Glutamatergic neuron (in vitro differentiated cells): Measurements from ENCODE around the gene LRFN4. TPM values are rescaled to one million over a fixed set of nuclear protein-coding genes. Genes with fewer than 3 reads are reported as not detected.

Experiments used
- DNase-seq: peaks from one replicate; pipeline ENCODE4 v3.0.0; 2022
- H3K27ac Mint-ChIP-seq: one replicate; pipeline ENCODE4 v1.8.0; 2020; ENCODE audit warnings: mild to moderate bottlenecking, mixed read lengths, inconsistent platforms; ENCODE audit not compliant: unreplicated experiment
- H3K27me3 Mint-ChIP-seq: one replicate; pipeline ENCODE4 v1.8.0; 2020; ENCODE audit warnings: mild to moderate bottlenecking, moderate library complexity, mixed read lengths, inconsistent platforms; ENCODE audit not compliant: unreplicated experiment
- H3K36me3 Mint-ChIP-seq: one replicate; pipeline ENCODE4 v1.8.0; 2020; ENCODE audit warnings: mild to moderate bottlenecking, mixed read lengths, inconsistent platforms; ENCODE audit not compliant: unreplicated experiment
- H3K4me1 Mint-ChIP-seq: one replicate; pipeline ENCODE4 v1.8.0; 2020; ENCODE audit warnings: mild to moderate bottlenecking, low read depth, mixed read lengths, inconsistent platforms; ENCODE audit not compliant: unreplicated experiment
- H3K4me3 Mint-ChIP-seq: one replicate; pipeline ENCODE4 v1.8.0; 2020; ENCODE audit warnings: mild to moderate bottlenecking, mixed read lengths, inconsistent platforms; ENCODE audit not compliant: unreplicated experiment
- H3K9me3 Mint-ChIP-seq: one replicate; pipeline ENCODE4 v1.8.0; 2020; ENCODE audit warnings: mild to moderate bottlenecking, moderate library complexity, mixed read lengths, inconsistent platforms; ENCODE audit not compliant: unreplicated experiment
- total RNA-seq: library from RNA; stranded (reverse); fragmentation: NEBNext Ultra II Directional; extraction: Animal tissue kit (Norgen Biotek cat#: 25700); gene quantifications from one replicate; pipeline ENCODE4 v1.2.1, GENCODE V29; 2021; ENCODE audit not compliant: unreplicated experiment
- TF ChIP-seq, protein P1 (sequence below): fragments of 200-600 bp; sonication (generic); IDR thresholded peaks from one replicate; pipeline ENCODE4 v1.5.0; 2021; ENCODE audit not compliant: partially characterized antibody, unreplicated experiment

LRFN4 gene
- total RNA-seq, 1 donor from 2014 or later: 67.1 TPM

DNA sequence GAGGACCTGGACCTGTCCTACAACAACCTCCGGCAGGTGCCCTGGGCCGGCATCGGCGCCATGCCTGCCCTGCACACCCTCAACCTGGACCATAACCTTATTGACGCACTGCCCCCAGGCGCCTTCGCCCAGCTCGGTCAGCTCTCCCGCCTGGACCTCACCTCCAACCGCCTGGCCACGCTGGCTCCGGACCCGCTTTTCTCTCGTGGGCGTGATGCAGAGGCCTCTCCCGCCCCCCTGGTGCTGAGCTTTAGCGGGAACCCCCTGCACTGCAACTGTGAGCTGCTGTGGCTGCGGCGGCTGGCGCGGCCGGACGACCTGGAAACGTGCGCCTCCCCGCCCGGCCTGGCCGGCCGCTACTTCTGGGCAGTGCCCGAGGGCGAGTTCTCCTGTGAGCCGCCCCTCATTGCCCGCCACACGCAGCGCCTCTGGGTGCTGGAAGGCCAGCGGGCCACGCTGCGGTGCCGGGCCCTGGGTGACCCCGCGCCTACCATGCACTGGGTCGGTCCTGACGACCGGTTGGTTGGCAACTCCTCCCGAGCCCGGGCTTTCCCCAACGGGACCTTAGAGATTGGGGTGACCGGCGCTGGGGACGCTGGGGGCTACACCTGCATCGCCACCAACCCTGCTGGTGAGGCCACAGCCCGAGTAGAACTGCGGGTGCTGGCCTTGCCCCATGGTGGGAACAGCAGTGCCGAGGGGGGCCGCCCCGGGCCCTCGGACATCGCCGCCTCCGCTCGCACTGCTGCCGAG lies 1.5 kb downstream of the LRFN4 start:
- Mint-ChIP-seq H3K9me3 (peaks cover 15% of the 10 kb centered on the region), H3K36me3 (no peaks in the 10 kb centered on the region)
- DNase-seq: peak; percentile 17

DNA sequence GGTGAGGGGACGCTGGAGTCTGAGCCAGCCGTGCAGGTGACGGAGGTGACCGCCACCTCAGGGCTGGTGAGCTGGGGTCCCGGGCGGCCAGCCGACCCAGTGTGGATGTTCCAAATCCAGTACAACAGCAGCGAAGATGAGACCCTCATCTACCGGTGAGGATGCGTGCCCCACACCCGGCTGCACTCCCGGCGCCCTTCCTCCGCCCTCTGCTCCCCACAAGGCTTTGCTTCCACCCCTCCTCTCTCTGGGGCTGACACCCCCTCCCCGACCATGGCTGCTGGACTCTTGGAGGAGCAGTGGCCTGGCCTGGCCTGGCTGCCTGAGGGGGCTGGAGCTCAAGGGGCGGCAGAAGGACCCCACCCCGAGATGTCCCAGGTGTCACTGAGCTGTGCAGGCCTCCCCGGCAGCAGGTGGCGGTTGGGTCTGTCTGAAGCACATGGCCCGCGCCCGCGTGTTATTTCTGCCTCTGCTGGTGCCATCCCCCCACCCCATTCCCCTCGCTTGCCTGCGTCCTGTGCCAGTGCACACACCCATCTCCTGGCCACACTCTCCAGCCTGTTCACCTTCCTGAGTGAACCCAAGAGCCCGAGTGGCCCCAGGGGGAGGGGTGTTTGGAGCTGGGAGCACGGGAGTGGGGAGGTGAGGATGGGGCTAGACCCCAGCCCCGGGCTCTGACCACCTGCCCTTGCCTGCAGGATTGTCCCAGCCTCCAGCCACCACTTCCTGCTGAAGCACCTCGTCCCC lies 2.2 kb downstream of the LRFN4 start:
- peaks cover 11% of the 10 kb centered on the region for H3K27me3 Mint-ChIP-seq
- H3K27ac Mint-ChIP-seq: no peak overlapping the region
- H3K36me3 Mint-ChIP-seq: no peaks in the 10 kb centered on the region
- H3K9me3 Mint-ChIP-seq: peaks cover 12% of the 10 kb centered on the region
- DNase-seq: peak; percentile 27
- TF ChIP-seq, protein P1, sequence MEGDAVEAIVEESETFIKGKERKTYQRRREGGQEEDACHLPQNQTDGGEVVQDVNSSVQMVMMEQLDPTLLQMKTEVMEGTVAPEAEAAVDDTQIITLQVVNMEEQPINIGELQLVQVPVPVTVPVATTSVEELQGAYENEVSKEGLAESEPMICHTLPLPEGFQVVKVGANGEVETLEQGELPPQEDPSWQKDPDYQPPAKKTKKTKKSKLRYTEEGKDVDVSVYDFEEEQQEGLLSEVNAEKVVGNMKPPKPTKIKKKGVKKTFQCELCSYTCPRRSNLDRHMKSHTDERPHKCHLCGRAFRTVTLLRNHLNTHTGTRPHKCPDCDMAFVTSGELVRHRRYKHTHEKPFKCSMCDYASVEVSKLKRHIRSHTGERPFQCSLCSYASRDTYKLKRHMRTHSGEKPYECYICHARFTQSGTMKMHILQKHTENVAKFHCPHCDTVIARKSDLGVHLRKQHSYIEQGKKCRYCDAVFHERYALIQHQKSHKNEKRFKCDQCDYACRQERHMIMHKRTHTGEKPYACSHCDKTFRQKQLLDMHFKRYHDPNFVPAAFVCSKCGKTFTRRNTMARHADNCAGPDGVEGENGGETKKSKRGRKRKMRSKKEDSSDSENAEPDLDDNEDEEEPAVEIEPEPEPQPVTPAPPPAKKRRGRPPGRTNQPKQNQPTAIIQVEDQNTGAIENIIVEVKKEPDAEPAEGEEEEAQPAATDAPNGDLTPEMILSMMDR: no peak
- peaks cover 3% of the 10 kb centered on the region for H3K4me1 Mint-ChIP-seq
- H3K4me3 Mint-ChIP-seq: no peak overlapping the region

More for the DNA sequence above, 1.5 kb downstream of the LRFN4 start:
- Mint-ChIP-seq H3K27ac (no peak overlapping the region), H3K27me3 (peaks cover 15% of the 10 kb centered on the region), H3K4me1 (peaks cover 3% of the 10 kb centered on the region), H3K4me3 (no peak overlapping the region)
- TF ChIP-seq, protein P1: no peak

DNA sequence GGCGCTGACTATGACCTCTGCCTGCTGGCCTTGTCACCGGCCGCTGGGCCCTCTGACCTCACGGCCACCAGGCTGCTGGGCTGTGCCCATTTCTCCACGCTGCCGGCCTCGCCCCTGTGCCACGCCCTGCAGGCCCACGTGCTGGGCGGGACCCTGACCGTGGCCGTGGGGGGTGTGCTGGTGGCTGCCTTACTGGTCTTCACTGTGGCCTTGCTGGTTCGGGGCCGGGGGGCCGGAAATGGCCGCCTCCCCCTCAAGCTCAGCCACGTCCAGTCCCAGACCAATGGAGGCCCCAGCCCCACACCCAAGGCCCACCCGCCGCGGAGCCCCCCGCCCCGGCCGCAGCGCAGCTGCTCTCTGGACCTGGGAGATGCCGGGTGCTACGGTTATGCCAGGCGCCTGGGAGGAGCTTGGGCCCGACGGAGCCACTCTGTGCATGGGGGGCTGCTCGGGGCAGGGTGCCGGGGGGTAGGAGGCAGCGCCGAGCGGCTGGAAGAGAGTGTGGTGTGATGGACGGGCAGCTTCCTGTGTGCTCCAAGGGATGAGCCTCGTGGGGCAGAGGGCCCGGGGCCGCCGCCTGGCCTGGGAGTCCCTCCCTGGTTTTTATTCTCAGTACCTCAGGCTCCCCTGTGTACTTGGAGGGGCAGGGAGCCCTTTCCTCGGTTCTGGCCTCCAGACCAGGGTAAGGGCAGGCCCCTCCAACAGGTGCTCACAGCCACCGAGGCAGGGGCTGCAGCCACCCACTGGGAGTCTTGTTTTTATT lies 3.0 kb downstream of the LRFN4 start:
- Mint-ChIP-seq H3K27me3 (peaks cover 12% of the 10 kb centered on the region), H3K4me3 (no peak overlapping the region), H3K27ac (no peak overlapping the region), H3K36me3 (no peaks in the 10 kb centered on the region), H3K4me1 (peaks cover 4% of the 10 kb centered on the region), H3K9me3 (peaks cover 8% of the 10 kb centered on the region)
- DNase-seq: peak; percentile 15
- TF ChIP-seq, protein P1: no peak

DNA sequence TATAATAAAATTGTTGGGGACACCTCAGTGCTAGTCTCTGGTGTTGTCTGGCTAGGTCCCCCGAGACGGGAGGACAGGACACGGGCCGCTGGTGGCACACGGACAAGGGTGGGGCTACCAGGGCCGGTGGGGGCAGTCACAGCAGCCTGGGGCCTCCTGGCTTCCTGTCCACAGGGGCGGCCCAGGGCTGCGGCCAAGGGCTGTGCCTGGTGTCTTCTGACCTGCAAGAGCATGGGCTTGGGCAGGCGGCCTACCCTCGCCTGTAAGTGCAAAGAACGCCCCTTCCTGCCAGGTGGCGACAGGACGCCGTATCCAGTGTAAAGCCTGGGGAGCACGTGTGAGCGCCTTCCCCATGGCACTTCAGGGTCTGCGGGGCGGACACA lies 3.6 kb downstream of the LRFN4 start:
- no peak overlapping the region for H3K4me3 Mint-ChIP-seq
- peaks cover 4% of the 10 kb centered on the region for H3K4me1 Mint-ChIP-seq
- DNase-seq: peak; percentile 31
- peaks cover 9% of the 10 kb centered on the region for H3K27me3 Mint-ChIP-seq
- peaks cover 5% of the 10 kb centered on the region for H3K9me3 Mint-ChIP-seq
- H3K27ac Mint-ChIP-seq: no peak overlapping the region
- TF ChIP-seq, protein P1: no peak
- no peaks in the 10 kb centered on the region for H3K36me3 Mint-ChIP-seq
